HepG2 (cell line): ENCODE measurements around the gene IFT172. TPM values are rescaled to one million over a fixed set of nuclear protein-coding genes. Genes with fewer than 3 reads are reported as not detected.

ENCODE experiments used
- ATAC-seq: fragments of 200-7000 bp; cut with Tn5 transposase; 3 replicates; pipeline ENCODE4 v1.9.1; 2020; ENCODE audit warnings: mild to moderate bottlenecking, moderate library complexity
- BruUV-seq: library from RNA; stranded (reverse); fragments of 400-500 nt; replicated peaks from 2 replicates; lab custom pipeline; 2021; lab: Mats Ljungman, UMichigan
- CTCF ChIA-PET: fragments of 300-600 bp; formaldehyde crosslinking; extraction: SDS; loops from one replicate; lab custom pipeline; 2021; ENCODE audit warnings: low total read pairs, inconsistent platforms, low intra/inter-chr PET ratio; lab: Yijun Ruan, JAX
- POLR2A ChIA-PET: fragments of 350-600 bp; sonication (Branson Sonifier 250); formaldehyde crosslinking; loops from one replicate; lab custom pipeline; 2020; ENCODE audit warnings: antibody characterized with exemption, inconsistent platforms; lab: Yijun Ruan, JAX
- DNase-seq: peaks from one replicate; pipeline ENCODE4 v3.0.0-alpha.2; 2015; ENCODE audit warnings: low spot score
- FAIRE-seq: peaks from 3 replicates; lab custom pipeline; 2011; peaks lifted over from hg19 to GRCh38; lab: Jason Lieb, UNC
- H2AFZ ChIP-seq: one replicate; pipeline ENCODE4 v1.6.1; 2011; ENCODE audit warnings: low read length, inconsistent platforms
- H3K27ac ChIP-seq: fragments of 300-600 bp; 3 replicates; pipeline ENCODE4 v1.8.0; 2011; ENCODE audit warnings: mixed run types, mild to moderate bottlenecking, mixed read lengths, low read length, inconsistent platforms; ENCODE audit not compliant: insufficient read depth; ENCODE audit errors: extremely low read length
- H3K27me3 ChIP-seq, 2 experiments: fragments of 200-600 bp in 1 of 2; 2 replicates in 1 of 2; 3 replicates in 1 of 2; pipeline versions ENCODE4 v1.6.0 to v1.8.0; 2011; ENCODE audit warnings: low read length in 2 of 2, mild to moderate bottlenecking in 2 of 2, moderate library complexity in 2 of 2, inconsistent platforms in 1 of 2; ENCODE audit not compliant: insufficient read depth in 2 of 2, control insufficient read depth in 1 of 2
- H3K36me3 ChIP-seq, 2 experiments: fragments of 200-600 bp in 1 of 2; replicated peaks in 1 of 2; 2 replicates in 1 of 2; 3 replicates in 1 of 2; pipeline versions ENCODE4 v1.5.1 to v1.8.0; 2011; ENCODE audit warnings: low read length in 2 of 2, inconsistent platforms in 1 of 2; ENCODE audit not compliant: insufficient read depth in 2 of 2, control insufficient read depth in 1 of 2
- H3K4me1 ChIP-seq: 2 replicates; pipeline ENCODE4 v1.5.1; 2012; ENCODE audit warnings: low read length, inconsistent platforms; ENCODE audit not compliant: insufficient read depth
- H3K4me2 ChIP-seq: 2 replicates; pipeline ENCODE4 v1.6.0; 2011; ENCODE audit warnings: low read depth, low read length, inconsistent platforms
- H3K4me3 ChIP-seq, 3 experiments: fragments of 200-600 bp in 1 of 3; sonication (generic), shearing (Covaris generic) in 1 of 3; replicated peaks in 1 of 3; 2 replicates each; pipeline ENCODE4 v1.5.1; 2011 to 2016; ENCODE audit warnings: low read length in 3 of 3, inconsistent platforms in 2 of 3, low read depth in 2 of 3, mild to moderate bottlenecking in 2 of 3, control low read depth in 1 of 3, mixed read lengths in 1 of 3; ENCODE audit not compliant: insufficient read depth in 1 of 3
- H3K79me2 ChIP-seq: one replicate; pipeline ENCODE4 v1.6.1; 2011; ENCODE audit warnings: low read length, inconsistent platforms; ENCODE audit not compliant: insufficient read depth
- H3K9ac ChIP-seq: 2 replicates; pipeline ENCODE4 v1.6.0; 2011; ENCODE audit warnings: mild to moderate bottlenecking, low read depth, low read length, inconsistent platforms; ENCODE audit not compliant: insufficient read depth
- H3K9me3 ChIP-seq: 2 replicates; pipeline ENCODE4 v1.5.1; 2012; ENCODE audit warnings: mild to moderate bottlenecking, low read length
- H4K20me1 ChIP-seq: 2 replicates; pipeline ENCODE4 v1.6.0; 2011; ENCODE audit warnings: inconsistent platforms, mild to moderate bottlenecking, low read length, moderate library complexity; ENCODE audit not compliant: insufficient read depth
- FOSL2 ChIP-seq: sonication (generic); formaldehyde crosslinking; IDR thresholded peaks from 2 replicates; pipeline ENCODE4 v1.4.0; 2020; ENCODE audit warnings: missing genetic modification reagents
- FOXJ3 ChIP-seq: sonication (generic); formaldehyde crosslinking; IDR thresholded peaks from 2 replicates; pipeline ENCODE4 v1.4.0; 2020; ENCODE audit warnings: missing genetic modification reagents, mild to moderate bottlenecking, borderline replicate concordance
- HOXA5 ChIP-seq: sonication (generic); formaldehyde crosslinking; IDR thresholded peaks from 2 replicates; pipeline ENCODE4 v1.4.0; 2020; ENCODE audit warnings: missing genetic modification reagents
- NRL ChIP-seq: sonication (generic); formaldehyde crosslinking; IDR thresholded peaks from 2 replicates; pipeline ENCODE4 v1.5.0; 2020; ENCODE audit warnings: missing genetic modification reagents, mild to moderate bottlenecking, moderate library complexity, borderline replicate concordance
- SMC3 ChIP-seq: IDR thresholded peaks from 2 replicates; pipeline ENCODE4 v1.6.1; 2011; ENCODE audit warnings: low read length, improper control_type of control experiment
- ZBTB37 ChIP-seq: sonication (generic); formaldehyde crosslinking; IDR thresholded peaks from 2 replicates; pipeline ENCODE4 v1.4.0; 2020; ENCODE audit warnings: mild to moderate bottlenecking, missing genetic modification reagents
- ZNF142 ChIP-seq: sonication (generic); formaldehyde crosslinking; IDR thresholded peaks from 2 replicates; pipeline ENCODE4 v1.4.0; 2020; ENCODE audit warnings: missing genetic modification reagents
- ZNF205 ChIP-seq: IDR thresholded peaks from 2 replicates; pipeline ENCODE4 v1.6.1; 2018; ENCODE audit warnings: missing biosample characterization, missing genetic modification reagents
- ZNF670 ChIP-seq: sonication (generic); formaldehyde crosslinking; IDR thresholded peaks from 2 replicates; pipeline ENCODE4 v1.8.0; 2022; ENCODE audit warnings: mild to moderate bottlenecking, missing genetic modification reagents, borderline replicate concordance
- WGBS: methylation state at CpG from one replicate; pipeline ENCODE4 v1.1.6; 2017; ENCODE audit warnings: low lambda C conversion rate; 5-methylcytosine and 5-hydroxymethylcytosine counted together
- in situ Hi-C: cut with HindIII; loops from 2 replicates; pipeline ENCODE4 v1.10.0; 2017; ENCODE audit warnings: low pct_unique_long_range_greater_than_20kb; ENCODE audit not compliant: extremely low pct_ligation_motif_present
- intact Hi-C: fragments of 100-400 bp; cut with micrococcal nuclease; formaldehyde crosslinking; loops from one replicate; pipeline ENCODE4 v1.10.0; 2022; ENCODE audit not compliant: unreplicated experiment
- polyA plus RNA-seq, 8 experiments: library from polyadenylated mRNA; depleted of rRNA in 3 of 8; stranded (reverse) in 7 of 8; unstranded in 1 of 8; fragments of >200 nt; fragmentation: Illumina TruSeq in 4 of 8; extraction: Trizol in 4 of 8; gene quantifications; 2 replicates each; pipeline versions ENCODE4 v1.2.1 to v1.2.3, GENCODE V29; 2011 to 2016; ENCODE audit warnings: low read depth in 4 of 8, missing spikeins in 1 of 8, mixed read lengths in 1 of 8; ENCODE audit not compliant: insufficient read depth in 1 of 8
- total RNA-seq, 5 experiments: library from RNA; depleted of rRNA; stranded (reverse); fragments of >200 nt; fragmentation: Illumina TruSeq; extraction: Trizol; gene quantifications; 2 replicates each; pipeline ENCODE4 v1.2.3, GENCODE V29; 2016; ENCODE audit warnings: low read depth in 1 of 5

The IFT172 gene
- total and polyA plus RNA-seq, 2 of the 13 experiments (the other 11 are each of a cell fraction or from before 2014, with no cell fraction given) = 21.6 to 35.7 TPM

- TF ChIP-seq NRL (CRISPR knock-in tag) (no peak), FOXJ3 (CRISPR knock-in tag) (no peak), ZNF205 (no peak), FOSL2 (peak; percentile 30; the same call in 1 of the 2 replicates), SMC3 (no peak), HOXA5 (no peak), ZBTB37 (CRISPR knock-in tag) (no peak)
- TF ChIP-seq, all 625 proteins: peak for 70
Measured at GRCh38 chr2:27412419-27413152, 77.0 kb downstream of the IFT172 start (continued).

GRCh38 chr2:27409321-27410073, 80.0 kb downstream of the IFT172 start, which contains the start of gene PPM1G:
PPM1G (minus strand) TSS chr2:27409591; CDS start chr2:27409422, 169 bp downstream.
- Histone ChIP-seq H3K79me2 (peaks cover 41% of the 10 kb centered on the region), H3K9me3 (no peaks in the 10 kb centered on the region), H3K4me2 (peak within 1 kb of the TSS; percentile 97), H3K36me3 (peaks cover 0 to 5% of the 10 kb centered on the region in 2 experiments; a peak in 3 of 5 replicates), H3K4me1 (peaks cover 75% of the 10 kb centered on the region), H4K20me1 (0 out of 2 replicates have a peak, but pooled peaks cover 6% of the 10 kb centered on the region), H3K4me3 (peak within 1 kb of the TSS; percentile 86 to 99 (median 93)), H3K27ac (peak within 1 kb of the TSS; percentile 95), H3K9ac (peak within 1 kb of the TSS; percentile 93), H2AFZ (peak within 1 kb of the TSS; percentile 77), H3K27me3 (no peaks in the 10 kb centered on the region; a peak in 1 of 5 replicates)
- WGBS = under 1% methylated on average over 52 of the region's 82 CpGs
- ChIA-PET POLR2A (interaction anchor here (0.5 to 3.8 kb wide), 27 partner anchors 11 to 274 kb away, joined by 3 to 133 read pairs (median 5); partner anchors contain the start of genes CCDC121, EIF2B4, FNDC4 and GPN1), CTCF (interaction anchor here (3.2 to 3.5 kb wide), 2 partner anchors 21 to 273 kb away, joined by 23 to 29 read pairs; no protein-coding TSS in a partner anchor)
- in situ Hi-C loops = no loop called here
- ATAC-seq = peak; percentile 94
- no peak for FAIRE-seq
- BruUV-seq = no TSS peak
- DNase-seq = peak; percentile 91
- intact Hi-C loops = loop anchor here (1.0 to 5.0 kb wide), 4 partner anchors 19 to 273 kb away; partner anchors contain the start of genes IFT172, NRBP1, SLC4A1AP and SUPT7L
- peak; percentile 74; the same call in 1 of the 2 replicates for TF ChIP-seq ZNF670
- TF ChIP-seq ZNF142 (CRISPR knock-in tag) = peak; percentile 92
